T-helper 2 cell treated with Interferon-gamma antibody and Interleukin-4, amounts not matched to agents 5 μg/mL and 100 μg/mL, for 36 hours (primary cell): ENCODE results near the gene FAM13A.

Experiments used
- DNase-seq: peaks from one replicate; pipeline ENCODE4 v3.0.0; 2021; ENCODE audit warnings: low spot score
- H3K27ac Mint-ChIP-seq: one replicate; pipeline ENCODE4 v1.8.0; 2021; ENCODE audit warnings: mild to moderate bottlenecking, mixed read lengths
- H3K27me3 Mint-ChIP-seq: one replicate; pipeline ENCODE4 v1.8.0; 2021; ENCODE audit warnings: low read depth, mixed read lengths
- H3K36me3 Mint-ChIP-seq: one replicate; pipeline ENCODE4 v1.8.0; 2021; ENCODE audit warnings: low read depth, mixed read lengths
- H3K4me1 Mint-ChIP-seq: one replicate; pipeline ENCODE4 v1.8.0; 2021; ENCODE audit warnings: low read depth, mixed read lengths
- H3K4me3 Mint-ChIP-seq: one replicate; pipeline ENCODE4 v1.8.0; 2022; ENCODE audit warnings: mild to moderate bottlenecking, moderate library complexity, mixed read lengths
- H3K9me3 Mint-ChIP-seq: one replicate; pipeline ENCODE4 v1.8.0; 2021; ENCODE audit warnings: mixed read lengths

The FAM13A gene

DNA sequence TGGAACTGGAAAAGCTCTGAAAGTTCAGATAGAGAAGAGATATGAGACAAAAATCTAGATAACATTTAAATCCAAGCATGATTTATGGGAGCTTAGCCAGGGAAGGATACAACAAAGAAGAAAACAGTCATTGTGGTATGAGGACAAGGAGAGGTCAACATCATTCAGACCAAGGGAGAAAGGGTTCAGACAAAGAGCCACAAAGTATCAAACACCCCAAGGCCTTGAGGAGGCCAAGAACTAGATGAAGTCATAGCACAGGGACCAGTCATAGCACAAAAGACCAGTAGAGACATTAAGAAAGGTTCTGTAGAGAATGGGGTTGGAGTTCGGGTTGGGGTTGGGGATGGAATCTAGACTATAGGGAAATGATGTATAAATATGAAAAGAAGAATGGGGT is 282.0 kb downstream of the FAM13A start:
- Mint-ChIP-seq H3K4me3 (no peak overlapping the region), H3K27me3 (peaks cover 2% of the 10 kb centered on the region), H3K36me3 (no peaks in the 10 kb centered on the region), H3K4me1 (no peaks in the 10 kb centered on the region), H3K27ac (no peak overlapping the region), H3K9me3 (no peaks in the 10 kb centered on the region)
- DNase-seq, result no peak

DNA sequence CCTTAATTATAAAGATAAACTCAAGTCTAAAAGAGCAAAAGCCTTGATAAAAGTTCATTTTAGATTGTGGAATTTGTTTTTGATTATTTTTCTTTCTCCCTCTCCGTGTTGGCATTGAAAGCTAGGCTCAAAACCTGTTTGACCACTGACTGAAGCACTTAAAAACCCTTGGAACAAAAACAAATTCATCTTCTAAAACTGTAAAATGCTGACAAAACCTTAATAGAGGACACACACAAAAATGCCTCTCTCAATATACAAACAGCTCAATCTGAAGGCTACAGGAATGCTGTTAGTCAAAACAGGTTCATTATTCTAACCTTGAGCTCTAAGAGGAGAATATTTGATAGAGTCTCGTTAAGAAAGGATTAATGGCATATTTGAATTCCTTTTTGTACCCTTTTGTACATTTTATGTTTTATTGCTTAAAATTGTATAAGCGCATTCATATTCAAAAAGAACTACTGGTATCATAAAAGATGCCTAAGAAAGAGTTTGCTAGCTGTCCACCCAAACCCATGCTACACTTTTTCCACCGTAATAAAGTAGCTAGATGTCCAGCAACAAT is 285.0 kb downstream of the FAM13A start:
- Mint-ChIP-seq H3K27ac (no peak overlapping the region), H3K36me3 (no peaks in the 10 kb centered on the region), H3K4me3 (no peak overlapping the region), H3K27me3 (peaks cover 2% of the 10 kb centered on the region), H3K4me1 (no peaks in the 10 kb centered on the region), H3K9me3 (no peaks in the 10 kb centered on the region)
- no peak for DNase-seq

GRCh38 chr4:88765729-88766128 is 291.3 kb downstream of the FAM13A start:
- DNase-seq, result no peak
- Mint-ChIP-seq H3K9me3 (no peaks in the 10 kb centered on the region), H3K4me1 (peaks cover 6% of the 10 kb centered on the region), H3K27me3 (peaks cover 6% of the 10 kb centered on the region), H3K4me3 (no peak overlapping the region), H3K27ac (no peak overlapping the region), H3K36me3 (no peaks in the 10 kb centered on the region)

- H3K4me3 Mint-ChIP-seq, result no peak overlapping the region
- H3K9me3 Mint-ChIP-seq, result no peaks in the 10 kb centered on the region
- no peak for DNase-seq
- peaks cover 6% of the 10 kb centered on the region for H3K4me1 Mint-ChIP-seq
- H3K36me3 Mint-ChIP-seq, result no peaks in the 10 kb centered on the region
- H3K27me3 Mint-ChIP-seq, result peaks cover 6% of the 10 kb centered on the region
- no peak overlapping the region for H3K27ac Mint-ChIP-seq
These were observed 293.9 kb downstream of the FAM13A start for GRCh38 chr4:88763075-88763474.

DNA sequence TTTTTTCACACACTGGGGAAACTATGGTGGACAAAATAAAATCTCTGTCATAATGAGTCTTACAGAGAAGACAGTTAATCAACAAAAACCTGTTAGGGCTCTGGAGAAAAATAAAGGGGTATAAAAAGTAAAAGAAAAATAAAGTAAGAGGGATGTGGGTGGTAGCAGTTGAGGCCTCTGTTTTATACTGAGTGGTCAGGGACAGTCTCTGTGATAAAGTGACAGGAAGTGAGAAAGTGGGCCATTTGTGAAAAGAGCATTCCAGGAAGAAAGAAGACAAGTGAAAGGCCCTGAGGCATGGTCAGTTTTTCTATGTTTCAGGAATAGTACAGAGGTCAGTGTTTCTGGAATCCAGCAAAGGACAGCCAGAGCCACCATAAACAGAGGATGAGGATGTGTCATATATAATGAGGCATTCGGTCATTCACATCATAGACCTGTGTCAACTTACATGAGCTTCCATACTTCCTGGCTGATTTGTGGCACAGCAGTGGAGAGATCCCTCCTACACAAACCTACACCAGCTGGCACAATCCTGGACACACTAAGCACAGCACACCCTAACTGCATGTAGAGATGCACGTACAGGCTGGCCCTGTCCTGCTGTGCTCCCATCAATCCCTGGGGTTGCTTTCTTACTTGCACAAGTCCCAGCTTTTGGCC is 295.0 kb downstream of the FAM13A start:
- Mint-ChIP-seq H3K4me3 (no peak overlapping the region), H3K27me3 (peaks cover 6% of the 10 kb centered on the region), H3K36me3 (no peaks in the 10 kb centered on the region), H3K27ac (peak overlapping the region; percentile 17), H3K9me3 (no peaks in the 10 kb centered on the region), H3K4me1 (peaks cover 6% of the 10 kb centered on the region)
- DNase-seq, result no peak

DNA sequence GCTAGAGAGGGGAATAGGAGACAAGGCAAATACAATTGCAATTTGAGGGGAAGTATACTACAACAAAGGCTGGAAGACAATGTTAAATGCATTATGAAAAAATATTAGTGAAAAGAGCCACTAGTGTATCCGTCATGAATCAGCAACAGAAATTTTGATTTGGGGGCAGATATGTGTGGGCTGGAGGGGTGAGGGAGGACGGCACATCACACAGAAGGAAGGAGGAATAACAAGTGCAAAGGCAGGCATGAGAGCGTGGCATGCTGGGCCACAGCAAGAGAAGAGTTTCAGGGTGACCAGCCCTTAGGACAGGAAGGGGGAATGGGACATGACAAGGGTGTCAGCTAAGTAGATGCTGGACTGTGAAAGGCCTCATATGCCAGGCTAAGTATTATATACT is 295.6 kb downstream of the FAM13A start:
- no peak for DNase-seq
- Mint-ChIP-seq H3K36me3 (no peaks in the 10 kb centered on the region), H3K4me3 (no peak overlapping the region), H3K27me3 (peaks cover 6% of the 10 kb centered on the region), H3K9me3 (no peaks in the 10 kb centered on the region), H3K4me1 (peaks cover 6% of the 10 kb centered on the region), H3K27ac (no peak overlapping the region)

- no peak overlapping the region for H3K4me3 Mint-ChIP-seq
- no peaks in the 10 kb centered on the region for H3K9me3 Mint-ChIP-seq
- H3K36me3 Mint-ChIP-seq, result no peaks in the 10 kb centered on the region
- no peak overlapping the region for H3K27ac Mint-ChIP-seq
- no peak for DNase-seq
- peaks cover 6% of the 10 kb centered on the region for H3K4me1 Mint-ChIP-seq
- no peaks in the 10 kb centered on the region for H3K27me3 Mint-ChIP-seq
These were observed 297.1 kb downstream of the FAM13A start for GRCh38 chr4:88759895-88760290.

DNA sequence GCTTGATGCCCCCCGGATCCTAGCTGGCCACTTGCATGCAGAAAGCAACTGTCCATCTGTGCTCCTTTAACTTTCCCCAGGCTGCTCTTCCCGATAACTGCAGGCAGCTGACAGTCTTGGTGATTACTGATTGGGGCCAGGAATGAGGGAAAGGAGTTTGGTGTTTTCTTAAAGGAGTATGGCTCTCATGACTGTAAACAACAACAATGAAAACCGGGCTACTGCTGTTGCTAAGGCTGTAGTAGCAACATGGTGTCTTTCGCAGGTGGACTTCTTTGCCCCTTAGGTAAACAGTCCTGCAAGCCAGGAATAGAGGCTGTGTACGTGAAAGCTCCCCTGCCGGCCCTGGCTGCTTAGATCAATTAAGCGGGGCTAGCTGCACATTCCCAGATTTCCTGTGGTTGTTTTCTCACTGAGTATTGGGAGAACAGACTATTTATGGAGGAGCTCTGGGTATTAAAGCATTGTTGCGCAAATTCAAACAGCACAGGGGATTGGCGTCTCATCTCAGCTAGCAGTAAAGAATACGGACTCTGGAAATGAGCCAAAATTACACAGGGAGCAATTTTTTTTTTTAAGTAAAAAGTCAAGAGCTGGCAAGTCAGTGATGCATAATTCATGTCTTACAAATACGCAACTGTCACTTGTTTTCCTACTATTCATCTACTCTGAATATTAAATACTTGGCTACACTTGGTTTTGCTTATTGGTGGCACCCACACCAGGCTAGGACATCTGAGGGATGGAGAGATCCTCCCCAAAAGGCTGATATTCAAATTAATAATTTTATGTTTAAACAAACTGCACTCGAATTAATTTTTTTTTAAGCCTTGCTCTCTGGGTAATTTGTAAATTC is 297.7 kb downstream of the FAM13A start:
- no peak for DNase-seq
- Mint-ChIP-seq H3K4me1 (peaks cover 6% of the 10 kb centered on the region), H3K9me3 (no peaks in the 10 kb centered on the region), H3K27ac (no peak overlapping the region), H3K4me3 (no peak overlapping the region), H3K36me3 (no peaks in the 10 kb centered on the region), H3K27me3 (no peaks in the 10 kb centered on the region)

DNA sequence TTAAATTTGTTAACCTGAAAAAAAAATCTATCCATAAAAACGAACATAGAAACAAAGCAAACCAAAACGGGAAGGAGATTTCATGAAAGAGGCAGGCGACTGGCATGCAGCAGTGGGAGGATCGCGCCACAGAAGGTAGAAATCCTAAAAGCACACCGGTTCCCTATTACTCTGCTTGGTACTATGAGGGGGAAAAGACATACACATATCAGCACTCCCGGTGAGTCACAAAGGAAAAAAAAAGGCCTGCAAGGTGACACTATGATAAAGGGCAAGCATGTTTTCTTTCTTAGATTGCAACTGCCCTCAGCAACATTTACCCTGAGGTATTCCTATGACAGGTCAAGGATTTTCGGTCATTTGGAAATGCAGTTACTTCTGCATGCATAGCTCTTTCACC is 298.7 kb downstream of the FAM13A start:
- DNase-seq, result no peak
- peaks cover 6% of the 10 kb centered on the region for H3K4me1 Mint-ChIP-seq
- no peak overlapping the region for H3K27ac Mint-ChIP-seq
- no peaks in the 10 kb centered on the region for H3K9me3 Mint-ChIP-seq
- no peaks in the 10 kb centered on the region for H3K36me3 Mint-ChIP-seq
- H3K4me3 Mint-ChIP-seq, result no peak overlapping the region
- H3K27me3 Mint-ChIP-seq, result no peaks in the 10 kb centered on the region

DNA sequence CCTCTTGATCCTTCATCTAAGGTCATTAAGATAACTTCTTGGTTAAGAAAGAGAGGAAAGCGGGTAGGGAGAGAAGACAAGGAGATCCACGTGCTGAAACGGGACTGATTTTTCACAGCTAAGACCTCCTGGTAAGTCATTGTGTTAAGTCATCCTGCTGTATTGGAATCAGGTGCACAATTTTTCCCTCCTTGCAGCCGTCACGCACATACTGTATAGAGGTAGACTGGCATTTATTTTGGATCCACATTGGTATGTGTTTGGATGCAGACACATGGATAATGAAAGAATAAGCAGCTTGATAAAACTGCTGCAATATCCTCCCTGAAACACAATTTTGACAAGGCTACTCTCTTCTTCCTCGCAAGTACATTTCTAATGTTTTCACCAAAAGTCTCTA is 299.2 kb downstream of the FAM13A start:
- no peaks in the 10 kb centered on the region for H3K36me3 Mint-ChIP-seq
- no peak overlapping the region for H3K27ac Mint-ChIP-seq
- no peaks in the 10 kb centered on the region for H3K9me3 Mint-ChIP-seq
- no peak for DNase-seq
- H3K27me3 Mint-ChIP-seq, result no peaks in the 10 kb centered on the region
- peaks cover 6% of the 10 kb centered on the region for H3K4me1 Mint-ChIP-seq
- no peak overlapping the region for H3K4me3 Mint-ChIP-seq

DNA sequence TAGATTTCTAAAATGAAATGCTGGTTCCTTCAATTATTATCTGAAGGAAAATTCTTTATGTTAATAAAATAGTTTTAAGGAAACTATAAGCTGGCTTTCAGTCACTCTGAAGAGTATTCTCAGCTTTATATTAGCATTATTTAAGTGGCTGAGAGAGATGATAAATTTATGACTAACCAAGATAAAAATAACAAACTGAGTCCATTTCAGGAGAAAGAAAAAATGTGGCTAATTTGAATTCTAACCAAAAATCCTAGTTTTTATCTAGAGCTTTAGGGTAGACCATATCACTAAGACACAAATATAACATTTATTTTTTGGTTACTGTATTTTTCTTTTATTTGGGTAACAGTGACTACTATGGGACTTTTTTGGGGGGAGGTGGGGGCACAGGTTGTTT is 299.9 kb downstream of the FAM13A start:
- no peaks in the 10 kb centered on the region for H3K9me3 Mint-ChIP-seq

DNA sequence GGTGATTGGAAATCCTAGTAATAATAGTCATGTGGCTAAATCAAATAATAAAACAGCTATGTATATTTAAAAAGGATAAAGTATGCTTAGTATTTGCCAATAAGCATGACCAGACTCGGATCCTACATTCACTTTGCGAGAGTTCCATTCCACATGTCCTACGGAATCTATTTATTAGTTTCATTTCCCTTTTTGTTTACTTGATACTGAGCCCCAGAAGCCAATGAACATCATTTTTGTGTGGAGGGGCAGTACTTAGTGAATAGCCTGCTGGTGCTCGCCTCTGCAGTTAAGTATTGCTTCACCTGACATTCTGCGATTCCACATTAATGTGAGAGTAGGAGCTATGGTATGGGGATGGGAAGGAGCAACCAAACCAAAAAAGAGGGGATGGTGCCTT is 300.8 kb downstream of the FAM13A start:
- no peaks in the 10 kb centered on the region for H3K27me3 Mint-ChIP-seq
- H3K4me1 Mint-ChIP-seq, result no peaks in the 10 kb centered on the region
- no peaks in the 10 kb centered on the region for H3K36me3 Mint-ChIP-seq
- no peaks in the 10 kb centered on the region for H3K9me3 Mint-ChIP-seq
- DNase-seq, result no peak
- H3K4me3 Mint-ChIP-seq, result no peak overlapping the region
- no peak overlapping the region for H3K27ac Mint-ChIP-seq

More for the DNA sequence above, 299.9 kb downstream of the FAM13A start:
- Mint-ChIP-seq H3K4me3 (no peak overlapping the region), H3K4me1 (peaks cover 4% of the 10 kb centered on the region), H3K27me3 (no peaks in the 10 kb centered on the region), H3K27ac (no peak overlapping the region), H3K36me3 (no peaks in the 10 kb centered on the region)
- DNase-seq, result no peak

DNA sequence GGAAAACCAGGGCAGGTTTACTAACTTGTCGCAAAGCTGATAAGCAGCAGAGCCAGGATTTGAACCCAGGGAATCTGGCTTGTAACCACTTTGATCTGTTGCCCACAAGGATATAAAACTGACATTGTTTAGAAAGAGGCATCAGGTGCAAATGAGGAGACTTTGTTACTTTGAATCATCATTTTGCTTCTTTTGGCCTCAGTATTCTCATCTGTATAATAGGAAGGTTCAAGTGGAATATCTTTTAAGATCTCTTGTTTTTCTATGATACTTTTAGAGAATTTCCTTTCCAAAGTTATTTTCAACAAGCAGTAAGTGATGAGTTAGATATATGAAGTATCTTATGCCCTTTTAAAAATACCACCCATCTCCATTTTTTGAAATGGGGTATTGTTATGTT is 301.5 kb downstream of the FAM13A start:
- Mint-ChIP-seq H3K36me3 (no peaks in the 10 kb centered on the region), H3K27me3 (no peaks in the 10 kb centered on the region), H3K4me1 (no peaks in the 10 kb centered on the region), H3K4me3 (no peak overlapping the region), H3K27ac (no peak overlapping the region), H3K9me3 (no peaks in the 10 kb centered on the region)
- no peak for DNase-seq

GRCh38 chr4:88754796-88755195 is 302.2 kb downstream of the FAM13A start:
- Mint-ChIP-seq H3K4me3 (no peak overlapping the region), H3K9me3 (no peaks in the 10 kb centered on the region), H3K27me3 (no peaks in the 10 kb centered on the region), H3K36me3 (no peaks in the 10 kb centered on the region), H3K4me1 (no peaks in the 10 kb centered on the region), H3K27ac (no peak overlapping the region)
- DNase-seq, result no peak
